HG03571 (cell line): ENCODE measurements around the gene GRAP2.

Experiments
- ATAC-seq: cut with Tn5 transposase; IDR thresholded peaks from one replicate; pipeline ENCODE4 v1.9.1; 2021; ENCODE audit not compliant: unreplicated experiment

GRAP2 gene

DNA sequence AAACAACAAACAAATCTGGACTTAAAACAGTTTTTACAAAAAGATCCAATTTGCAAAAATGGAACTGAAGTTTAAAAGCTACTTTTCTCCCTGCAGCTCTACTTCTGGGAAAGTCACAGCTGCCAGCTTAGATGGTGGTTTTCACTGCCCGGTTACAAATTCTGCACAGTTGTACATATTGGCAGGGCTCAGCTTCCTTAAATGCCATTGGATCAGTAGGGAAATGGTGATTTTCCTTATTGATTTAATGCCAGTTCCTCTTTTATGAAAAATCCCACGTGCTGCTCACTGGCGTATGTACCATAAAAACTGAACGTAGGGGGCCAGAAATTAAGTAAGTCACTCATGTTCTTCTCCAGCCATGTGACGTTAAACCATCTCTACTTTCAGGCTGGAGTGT is 22.8 kb downstream of the GRAP2 start:
- no peak for ATAC-seq

DNA sequence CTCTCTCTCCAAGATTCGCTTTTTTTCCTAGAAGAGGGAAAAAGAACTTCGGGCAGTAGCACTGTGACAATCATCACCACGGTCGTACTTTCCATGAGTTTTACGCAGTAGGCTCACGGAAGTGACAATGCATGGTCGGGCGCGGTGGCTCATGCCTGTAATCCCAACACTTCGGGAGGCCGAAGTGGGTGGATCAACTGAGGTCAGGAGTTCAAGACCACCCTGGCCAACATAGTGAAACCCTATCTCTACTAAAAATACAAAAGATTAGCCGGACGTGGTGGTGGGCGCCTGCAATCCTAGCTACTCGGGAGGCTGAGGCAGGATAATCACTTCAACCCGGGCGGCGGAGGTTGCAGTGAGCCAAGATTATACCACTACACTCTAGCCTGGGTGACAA is 23.4 kb downstream of the GRAP2 start:
- ATAC-seq = no peak

GRCh38 chr22:39925273-39925672 is 24.4 kb downstream of the GRAP2 start:
- ATAC-seq = no peak

- ATAC-seq = no peak
Measured at GRCh38 chr22:39925909-39926679, 25.2 kb downstream of the GRAP2 start.

DNA sequence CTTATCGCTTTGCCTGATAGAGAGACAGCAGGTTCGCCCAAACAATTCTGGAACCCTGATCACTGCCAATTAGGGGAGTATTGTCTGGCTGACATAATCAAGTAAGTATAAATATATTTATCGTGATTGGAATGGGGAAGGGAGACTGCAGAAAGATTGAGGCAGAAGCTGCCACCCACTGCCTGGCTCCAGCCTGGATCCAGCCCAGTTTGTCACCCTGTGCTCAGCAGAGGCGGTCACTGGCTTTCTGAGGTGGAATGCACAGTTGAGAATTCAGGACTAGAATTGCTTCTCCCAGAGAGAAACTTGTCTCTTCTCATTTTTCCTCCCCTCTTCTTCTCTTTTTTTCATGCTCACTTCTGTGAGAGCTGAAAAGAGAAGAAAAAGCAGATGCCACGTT is 25.9 kb downstream of the GRAP2 start:
- ATAC-seq = no peak

- ATAC-seq = no peak
Measured at GRCh38 chr22:39927544-39927943, 26.7 kb downstream of the GRAP2 start.

GRCh38 chr22:39928536-39929520 is 27.9 kb downstream of the GRAP2 start:
- ATAC-seq = no peak

- no peak for ATAC-seq
Measured at GRCh38 chr22:39931251-39931650, 30.4 kb downstream of the GRAP2 start.

DNA sequence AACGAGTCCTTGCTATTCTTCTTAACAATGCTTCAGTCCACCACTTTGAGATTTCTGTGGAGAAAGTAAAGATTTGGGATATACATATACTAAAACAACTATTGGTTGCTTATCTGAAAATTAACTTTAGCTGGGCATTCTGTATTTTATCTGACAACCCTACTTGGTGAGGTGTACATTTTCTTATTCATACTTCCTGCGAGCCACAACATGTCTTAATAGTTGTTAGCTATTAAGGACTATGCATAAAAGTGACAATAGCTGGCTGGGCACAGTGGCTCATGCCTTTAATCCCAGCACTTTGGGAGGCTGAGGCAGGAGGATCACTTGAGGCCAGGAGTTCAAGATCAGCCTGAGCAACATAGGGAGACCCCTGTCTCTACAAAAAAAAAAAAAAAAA is 31.3 kb downstream of the GRAP2 start:
- ATAC-seq = no peak

DNA sequence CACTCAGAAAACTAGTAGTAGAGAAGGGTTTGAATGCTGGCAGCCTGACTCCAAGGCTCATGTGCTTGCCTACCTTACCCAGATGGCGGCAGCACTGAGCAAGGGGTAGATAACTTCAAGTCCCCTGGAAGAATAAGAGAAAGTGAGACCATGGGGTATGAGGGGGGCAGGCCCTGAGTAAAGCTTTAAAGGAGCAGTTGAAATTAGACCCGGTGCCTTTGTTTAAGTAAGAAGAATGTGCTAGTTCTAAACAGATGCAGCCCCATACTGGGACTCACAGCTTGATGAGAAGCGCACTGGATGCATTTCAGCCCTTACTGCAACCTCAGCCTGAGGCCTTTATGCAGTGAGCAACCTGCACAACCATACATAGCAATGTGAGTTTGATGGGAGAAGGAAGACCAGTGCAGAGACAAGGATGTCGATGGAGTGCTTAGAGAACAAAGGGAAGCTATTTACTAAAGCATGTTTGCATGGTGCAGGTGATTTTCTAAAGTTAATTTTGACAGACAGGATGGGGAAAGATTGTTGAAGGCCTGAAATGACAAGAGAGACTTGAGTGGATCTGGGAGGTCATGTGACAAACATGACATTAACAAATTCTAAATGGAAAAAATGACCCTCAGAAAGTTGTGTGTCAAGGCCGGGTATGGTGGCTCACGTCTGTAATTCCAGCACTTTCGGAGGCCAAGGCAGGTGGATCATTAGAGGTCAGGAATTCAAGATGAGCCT is 32.2 kb downstream of the GRAP2 start:
- ATAC-seq = no peak

DNA sequence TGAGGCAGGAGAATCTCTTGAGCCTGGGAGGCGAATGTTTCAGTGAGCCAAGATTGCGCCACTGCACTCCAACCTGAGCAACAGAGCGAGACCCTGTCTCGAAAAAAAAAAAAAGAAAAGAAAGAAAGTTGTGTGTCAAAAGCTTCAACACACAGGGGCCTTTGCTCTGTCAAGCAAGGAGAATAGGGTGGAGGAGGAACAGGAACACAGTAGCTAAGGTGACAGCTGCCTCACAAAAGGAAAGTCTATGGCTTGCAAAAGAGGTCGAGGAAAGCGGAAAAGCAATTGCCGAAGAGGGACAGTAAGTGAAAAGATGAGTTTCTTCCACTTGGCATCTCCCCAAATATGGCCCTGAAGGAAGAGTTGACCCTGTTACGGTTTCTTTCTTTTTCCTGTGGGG is 32.9 kb downstream of the GRAP2 start:
- no peak for ATAC-seq

DNA sequence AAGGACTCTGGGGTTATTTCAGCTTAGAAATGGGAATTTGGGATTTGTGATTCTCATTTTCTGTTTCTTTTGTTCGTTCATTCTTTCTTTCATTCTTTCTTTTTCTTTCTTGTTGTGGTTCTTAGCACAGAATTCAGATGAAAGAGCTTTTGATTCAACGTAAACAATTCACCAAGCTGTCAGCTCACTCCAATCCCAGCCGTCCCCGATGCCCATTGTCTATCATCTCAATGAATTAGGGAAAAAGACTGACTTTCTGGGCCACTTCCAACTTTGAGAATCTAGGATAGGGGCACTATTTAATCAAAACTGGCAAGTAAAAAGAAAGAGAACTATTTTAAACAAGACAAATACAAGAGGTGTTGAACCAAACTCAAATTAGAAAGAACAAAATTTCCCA is 34.2 kb downstream of the GRAP2 start:
- no peak for ATAC-seq

DNA sequence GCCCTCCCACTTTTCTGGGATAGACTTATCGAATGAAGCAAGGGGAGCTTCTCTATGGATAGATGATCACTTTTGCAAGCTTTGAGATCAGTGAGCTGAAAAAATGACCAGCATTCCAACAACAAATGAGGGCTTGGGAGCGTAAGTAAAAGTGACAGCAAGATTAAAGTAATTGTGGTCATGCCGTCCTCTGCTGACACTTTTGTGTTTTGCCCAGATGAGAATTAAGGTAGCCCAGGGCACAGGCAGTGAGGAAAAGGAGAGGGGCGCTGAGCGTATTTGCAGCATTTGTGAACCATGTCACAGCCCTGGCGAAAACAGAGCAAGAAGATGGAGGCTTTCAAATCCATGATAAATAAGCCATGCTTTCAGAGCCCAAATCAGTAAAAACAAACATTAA is 34.7 kb downstream of the GRAP2 start:
- no peak for ATAC-seq

DNA sequence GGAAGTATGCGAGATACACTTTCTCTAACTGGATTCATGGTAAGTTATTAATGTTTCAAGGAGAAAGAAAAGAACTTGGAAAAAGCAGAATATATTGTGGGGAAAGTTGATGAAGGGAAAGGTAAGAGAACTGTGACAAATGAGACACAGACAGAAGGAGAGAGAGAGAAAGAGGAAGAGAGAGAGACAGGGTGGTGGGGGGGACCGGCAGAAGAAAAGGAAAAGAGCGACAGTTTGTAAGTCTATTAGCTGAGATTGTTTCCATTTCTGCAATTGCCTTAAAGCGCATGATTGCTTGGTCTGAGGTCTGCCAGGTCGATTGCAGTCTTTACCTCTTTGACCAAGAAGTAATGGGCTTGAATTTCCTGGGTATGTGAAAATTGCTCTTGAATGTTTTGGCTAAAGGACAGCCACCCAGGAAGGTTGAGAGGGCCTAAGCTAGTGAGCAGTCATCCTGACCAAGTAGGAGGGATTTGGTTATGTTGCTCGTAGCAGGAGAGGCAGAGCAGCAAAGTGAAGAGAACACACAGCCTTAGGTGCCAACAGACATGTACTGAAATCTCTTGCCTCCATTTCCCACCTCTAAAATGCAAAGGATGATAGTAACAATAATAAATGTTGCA is 35.8 kb downstream of the GRAP2 start:
- ATAC-seq = no peak

DNA sequence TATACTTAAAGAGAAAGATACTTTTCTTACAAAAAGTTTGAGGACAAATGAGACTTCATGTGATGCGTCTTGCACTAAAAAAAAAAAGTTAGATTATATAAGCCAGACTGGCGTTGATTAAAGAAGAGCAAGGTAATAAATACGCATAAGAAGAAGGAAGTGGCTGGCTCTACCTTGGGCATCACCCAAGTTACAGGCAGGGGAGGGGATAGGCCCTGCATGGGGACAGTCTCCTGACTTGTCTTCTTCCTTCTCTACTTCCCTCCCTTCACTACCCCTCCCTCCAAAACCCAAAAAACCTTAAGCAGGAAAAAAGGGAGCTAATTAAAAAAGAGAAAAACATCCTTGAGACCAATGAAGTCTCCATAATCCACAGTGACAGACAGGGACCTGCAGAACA is 37.0 kb downstream of the GRAP2 start:
- ATAC-seq = no peak

DNA sequence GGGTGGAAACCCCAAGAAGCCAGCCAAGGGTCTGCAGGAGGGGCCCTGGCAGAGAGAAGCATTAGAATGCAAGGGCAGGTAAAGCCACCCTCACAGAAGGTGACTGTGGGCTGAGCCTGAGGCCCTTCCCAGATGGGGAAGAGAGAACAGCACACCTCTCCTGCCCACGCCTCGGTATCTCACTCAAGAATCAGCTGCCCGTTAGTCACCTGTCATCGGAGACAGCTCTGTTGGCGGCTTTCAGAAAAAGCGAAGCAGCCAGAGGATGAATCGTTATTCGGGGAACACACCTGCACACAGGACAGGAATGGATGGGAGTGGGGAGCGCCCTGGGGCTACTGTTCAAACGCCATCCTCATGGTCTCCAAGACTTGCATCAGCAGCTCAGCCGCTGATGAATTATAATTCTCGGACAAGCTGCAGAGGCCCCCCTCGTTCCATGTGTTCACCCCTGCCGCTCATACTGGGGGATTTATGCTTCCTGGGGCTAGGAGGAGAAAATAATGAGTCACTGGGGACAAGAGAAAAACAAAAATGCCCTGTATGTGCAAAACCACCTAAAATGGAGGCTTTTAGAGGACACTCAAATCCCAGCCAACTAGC is 37.7 kb downstream of the GRAP2 start:
- ATAC-seq = no peak

- no peak for ATAC-seq
Measured at GRCh38 chr22:39939830-39940229, 38.9 kb downstream of the GRAP2 start.

DNA sequence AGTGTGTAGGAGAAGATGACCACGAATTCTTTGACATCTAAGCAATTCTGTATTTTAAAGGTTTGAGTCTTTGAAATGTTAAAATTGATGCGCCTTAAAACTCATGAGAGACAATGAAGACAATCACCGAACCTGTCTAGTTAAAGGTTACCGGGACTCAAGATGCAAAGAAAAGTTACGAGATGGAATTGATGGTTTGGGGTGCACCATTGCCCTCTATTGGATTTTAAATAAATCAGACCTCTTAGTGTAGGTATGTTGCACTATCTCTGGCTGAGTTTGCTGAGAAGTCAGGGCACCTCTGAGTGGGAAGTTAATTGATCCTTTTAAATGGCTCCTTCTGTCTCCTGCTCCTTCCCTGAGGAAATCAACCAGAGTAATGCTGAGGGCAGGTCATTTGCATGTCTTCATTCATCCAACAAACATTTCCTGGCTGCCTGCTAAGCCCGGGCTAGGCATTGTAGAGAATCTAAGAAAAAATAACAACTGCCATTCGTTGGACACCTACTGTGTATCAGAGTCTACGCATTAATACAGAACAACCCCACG is 39.9 kb downstream of the GRAP2 start:
- ATAC-seq = no peak

- ATAC-seq = no peak
Measured at GRCh38 chr22:39941601-39942000, 40.7 kb downstream of the GRAP2 start.
